GM23338 (cell line): ENCODE data around the gene GPR4.

Experiments
- CREB1 ChIP-seq: fragments of 250-450 bp; sonication (Bioruptor Pico); IDR thresholded peaks from 2 replicates; pipeline ENCODE4 v1.5.0; 2020; ENCODE audit warnings: low read depth, mild to moderate bottlenecking, moderate library complexity
- CTCF ChIP-seq, 2 experiments: fragments of 200-600 bp in 1 of 2; sonication (generic) in 1 of 2; conservative IDR thresholded peaks; 2 replicates each; pipeline versions ENCODE4 v1.5.1 to v1.6.1; 2016 to 2017; ENCODE audit warnings: antibody characterized with exemption in 2 of 2, low read depth in 2 of 2, mild to moderate bottlenecking in 2 of 2, moderate library complexity in 1 of 2
- EZH2 ChIP-seq: fragments of 200-600 bp; sonication (generic); IDR thresholded peaks from one replicate; pipeline ENCODE4 v1.8.0; 2017; ENCODE audit warnings: antibody characterized with exemption, mild to moderate bottlenecking, low read depth; ENCODE audit not compliant: unreplicated experiment
- EZH2phosphoT487 ChIP-seq: fragments of 200-600 bp; sonication (generic); IDR thresholded peaks from one replicate; pipeline ENCODE4 v1.8.1; 2018; ENCODE audit warnings: antibody characterized with exemption; ENCODE audit not compliant: unreplicated experiment
- JUNB ChIP-seq: IDR thresholded peaks from one replicate; pipeline ENCODE4 v1.6.1; 2016; ENCODE audit warnings: antibody characterized with exemption; ENCODE audit not compliant: unreplicated experiment
- NANOG ChIP-seq: IDR thresholded peaks from 2 replicates; pipeline ENCODE4 v1.6.1; 2016; ENCODE audit warnings: antibody characterized with exemption, borderline replicate concordance
- POLR2AphosphoS5 ChIP-seq: IDR thresholded peaks from 2 replicates; pipeline ENCODE4 v1.6.1; 2016; ENCODE audit warnings: antibody characterized with exemption, low read depth
- REST ChIP-seq: IDR thresholded peaks from one replicate; pipeline ENCODE4 v1.6.1; 2018; ENCODE audit warnings: antibody characterized with exemption; ENCODE audit not compliant: unreplicated experiment
- STAT1 ChIP-seq: IDR thresholded peaks from one replicate; pipeline ENCODE4 v1.6.1; 2016; ENCODE audit warnings: antibody characterized with exemption; ENCODE audit not compliant: unreplicated experiment
- ZNF114 ChIP-seq: fragments of 250-450 bp; sonication (Bioruptor Pico); IDR thresholded peaks from 2 replicates; pipeline ENCODE4 v1.5.0; 2020; ENCODE audit warnings: mild to moderate bottlenecking, moderate library complexity
- TF ChIP-seq, protein P1 (sequence below): fragments of 250-450 bp; sonication (Bioruptor Pico); IDR thresholded peaks from 2 replicates; pipeline ENCODE4 v1.5.0; 2020; ENCODE audit warnings: mild to moderate bottlenecking, moderate library complexity
- TF ChIP-seq, protein P2 (sequence below): IDR thresholded peaks from 2 replicates; pipeline ENCODE4 v1.6.1; 2016; ENCODE audit warnings: antibody characterized with exemption

DNA sequence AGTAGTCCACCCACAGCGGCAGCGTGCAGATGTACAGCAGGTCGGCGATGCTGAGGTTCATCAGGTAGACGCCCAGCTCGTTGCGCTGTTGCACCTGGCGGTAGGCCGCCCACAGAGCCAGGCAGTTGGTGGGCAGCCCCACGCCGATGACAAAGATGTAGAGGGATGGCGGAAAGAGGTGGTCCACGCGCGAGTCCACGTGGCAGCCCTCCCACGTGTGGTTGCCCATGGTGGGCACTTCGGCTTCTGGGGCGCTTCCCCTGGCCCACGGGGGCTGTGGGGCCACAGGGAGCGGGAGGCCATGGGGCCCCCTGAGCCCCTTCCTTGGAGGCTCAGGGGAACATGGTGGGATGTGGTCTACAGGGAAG, 10.4 kb downstream of the GPR4 start:
- TF ChIP-seq REST: no peak
- TF ChIP-seq CTCF (conservative IDR thresholded peaks at IDR 0.05; ENCODE audit: low read depth in 2 of 2): no peak
- TF ChIP-seq EZH2: no peak
- TF ChIP-seq EZH2phosphoT487: no peak
- TF ChIP-seq JUNB: no peak
- no peak for TF ChIP-seq POLR2AphosphoS5
- no peak for TF ChIP-seq CREB1 (CRISPR knock-in tag)
- TF ChIP-seq, protein P1, sequence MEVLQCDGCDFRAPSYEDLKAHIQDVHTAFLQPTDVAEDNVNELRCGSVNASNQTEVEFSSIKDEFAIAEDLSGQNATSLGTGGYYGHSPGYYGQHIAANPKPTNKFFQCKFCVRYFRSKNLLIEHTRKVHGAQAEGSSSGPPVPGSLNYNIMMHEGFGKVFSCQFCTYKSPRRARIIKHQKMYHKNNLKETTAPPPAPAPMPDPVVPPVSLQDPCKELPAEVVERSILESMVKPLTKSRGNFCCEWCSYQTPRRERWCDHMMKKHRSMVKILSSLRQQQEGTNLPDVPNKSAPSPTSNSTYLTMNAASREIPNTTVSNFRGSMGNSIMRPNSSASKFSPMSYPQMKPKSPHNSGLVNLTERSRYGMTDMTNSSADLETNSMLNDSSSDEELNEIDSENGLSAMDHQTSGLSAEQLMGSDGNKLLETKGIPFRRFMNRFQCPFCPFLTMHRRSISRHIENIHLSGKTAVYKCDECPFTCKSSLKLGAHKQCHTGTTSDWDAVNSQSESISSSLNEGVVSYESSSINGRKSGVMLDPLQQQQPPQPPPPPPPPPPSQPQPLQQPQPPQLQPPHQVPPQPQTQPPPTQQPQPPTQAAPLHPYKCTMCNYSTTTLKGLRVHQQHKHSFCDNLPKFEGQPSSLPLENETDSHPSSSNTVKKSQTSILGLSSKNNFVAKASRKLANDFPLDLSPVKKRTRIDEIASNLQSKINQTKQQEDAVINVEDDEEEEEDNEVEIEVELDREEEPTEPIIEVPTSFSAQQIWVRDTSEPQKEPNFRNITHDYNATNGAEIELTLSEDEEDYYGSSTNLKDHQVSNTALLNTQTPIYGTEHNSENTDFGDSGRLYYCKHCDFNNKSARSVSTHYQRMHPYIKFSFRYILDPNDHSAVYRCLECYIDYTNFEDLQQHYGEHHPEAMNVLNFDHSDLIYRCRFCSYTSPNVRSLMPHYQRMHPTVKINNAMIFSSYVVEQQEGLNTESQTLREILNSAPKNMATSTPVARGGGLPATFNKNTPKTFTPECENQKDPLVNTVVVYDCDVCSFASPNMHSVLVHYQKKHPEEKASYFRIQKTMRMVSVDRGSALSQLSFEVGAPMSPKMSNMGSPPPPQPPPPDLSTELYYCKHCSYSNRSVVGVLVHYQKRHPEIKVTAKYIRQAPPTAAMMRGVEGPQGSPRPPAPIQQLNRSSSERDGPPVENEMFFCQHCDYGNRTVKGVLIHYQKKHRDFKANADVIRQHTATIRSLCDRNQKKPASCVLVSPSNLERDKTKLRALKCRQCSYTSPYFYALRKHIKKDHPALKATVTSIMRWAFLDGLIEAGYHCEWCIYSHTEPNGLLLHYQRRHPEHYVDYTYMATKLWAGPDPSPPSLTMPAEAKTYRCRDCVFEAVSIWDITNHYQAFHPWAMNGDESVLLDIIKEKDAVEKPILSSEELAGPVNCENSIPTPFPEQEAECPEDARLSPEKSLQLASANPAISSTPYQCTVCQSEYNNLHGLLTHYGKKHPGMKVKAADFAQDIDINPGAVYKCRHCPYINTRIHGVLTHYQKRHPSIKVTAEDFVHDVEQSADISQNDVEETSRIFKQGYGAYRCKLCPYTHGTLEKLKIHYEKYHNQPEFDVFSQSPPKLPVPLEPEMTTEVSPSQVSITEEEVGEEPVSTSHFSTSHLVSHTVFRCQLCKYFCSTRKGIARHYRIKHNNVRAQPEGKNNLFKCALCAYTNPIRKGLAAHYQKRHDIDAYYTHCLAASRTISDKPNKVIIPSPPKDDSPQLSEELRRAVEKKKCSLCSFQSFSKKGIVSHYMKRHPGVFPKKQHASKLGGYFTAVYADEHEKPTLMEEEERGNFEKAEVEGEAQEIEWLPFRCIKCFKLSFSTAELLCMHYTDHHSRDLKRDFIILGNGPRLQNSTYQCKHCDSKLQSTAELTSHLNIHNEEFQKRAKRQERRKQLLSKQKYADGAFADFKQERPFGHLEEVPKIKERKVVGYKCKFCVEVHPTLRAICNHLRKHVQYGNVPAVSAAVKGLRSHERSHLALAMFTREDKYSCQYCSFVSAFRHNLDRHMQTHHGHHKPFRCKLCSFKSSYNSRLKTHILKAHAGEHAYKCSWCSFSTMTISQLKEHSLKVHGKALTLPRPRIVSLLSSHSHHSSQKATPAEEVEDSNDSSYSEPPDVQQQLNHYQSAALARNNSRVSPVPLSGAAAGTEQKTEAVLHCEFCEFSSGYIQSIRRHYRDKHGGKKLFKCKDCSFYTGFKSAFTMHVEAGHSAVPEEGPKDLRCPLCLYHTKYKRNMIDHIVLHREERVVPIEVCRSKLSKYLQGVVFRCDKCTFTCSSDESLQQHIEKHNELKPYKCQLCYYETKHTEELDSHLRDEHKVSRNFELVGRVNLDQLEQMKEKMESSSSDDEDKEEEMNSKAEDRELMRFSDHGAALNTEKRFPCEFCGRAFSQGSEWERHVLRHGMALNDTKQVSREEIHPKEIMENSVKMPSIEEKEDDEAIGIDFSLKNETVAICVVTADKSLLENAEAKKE (CRISPR knock-in tag): no peak
- no peak for TF ChIP-seq ZNF114 (CRISPR knock-in tag)
- no peak for TF ChIP-seq NANOG
- no peak for TF ChIP-seq STAT1
- TF ChIP-seq, protein P2, sequence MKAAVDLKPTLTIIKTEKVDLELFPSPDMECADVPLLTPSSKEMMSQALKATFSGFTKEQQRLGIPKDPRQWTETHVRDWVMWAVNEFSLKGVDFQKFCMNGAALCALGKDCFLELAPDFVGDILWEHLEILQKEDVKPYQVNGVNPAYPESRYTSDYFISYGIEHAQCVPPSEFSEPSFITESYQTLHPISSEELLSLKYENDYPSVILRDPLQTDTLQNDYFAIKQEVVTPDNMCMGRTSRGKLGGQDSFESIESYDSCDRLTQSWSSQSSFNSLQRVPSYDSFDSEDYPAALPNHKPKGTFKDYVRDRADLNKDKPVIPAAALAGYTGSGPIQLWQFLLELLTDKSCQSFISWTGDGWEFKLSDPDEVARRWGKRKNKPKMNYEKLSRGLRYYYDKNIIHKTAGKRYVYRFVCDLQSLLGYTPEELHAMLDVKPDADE: no peak
